LNCAP (cell line): ENCODE data around the gene ACTL7A.

ENCODE experiments used
- TF ChIP-seq, protein P1 (sequence below): fragments of 450-650 bp; IDR thresholded peaks from 2 replicates; pipeline ENCODE4 v1.5.1; 2017; ENCODE audit warnings: mild to moderate bottlenecking

The ACTL7A gene

DNA sequence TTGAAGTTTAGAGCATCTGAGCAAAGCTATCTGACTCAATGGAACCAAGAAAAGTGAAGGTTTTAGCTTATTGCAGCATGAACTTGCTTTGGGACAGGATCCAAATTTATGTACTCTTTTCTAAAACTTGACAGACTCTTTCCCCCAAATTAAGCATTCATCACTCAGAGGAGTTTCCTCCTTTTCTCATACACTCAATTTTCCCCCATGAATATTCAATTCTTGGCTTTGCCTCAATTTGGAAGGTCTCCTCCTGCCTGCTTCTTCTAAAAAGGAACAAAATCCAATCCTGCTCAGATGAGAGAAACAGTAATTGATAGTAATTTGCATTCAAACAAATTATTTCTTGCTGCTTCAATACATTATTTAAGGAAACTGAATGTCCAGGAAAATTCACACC, 5.0 kb downstream of the ACTL7A start:
- TF ChIP-seq, protein P1, sequence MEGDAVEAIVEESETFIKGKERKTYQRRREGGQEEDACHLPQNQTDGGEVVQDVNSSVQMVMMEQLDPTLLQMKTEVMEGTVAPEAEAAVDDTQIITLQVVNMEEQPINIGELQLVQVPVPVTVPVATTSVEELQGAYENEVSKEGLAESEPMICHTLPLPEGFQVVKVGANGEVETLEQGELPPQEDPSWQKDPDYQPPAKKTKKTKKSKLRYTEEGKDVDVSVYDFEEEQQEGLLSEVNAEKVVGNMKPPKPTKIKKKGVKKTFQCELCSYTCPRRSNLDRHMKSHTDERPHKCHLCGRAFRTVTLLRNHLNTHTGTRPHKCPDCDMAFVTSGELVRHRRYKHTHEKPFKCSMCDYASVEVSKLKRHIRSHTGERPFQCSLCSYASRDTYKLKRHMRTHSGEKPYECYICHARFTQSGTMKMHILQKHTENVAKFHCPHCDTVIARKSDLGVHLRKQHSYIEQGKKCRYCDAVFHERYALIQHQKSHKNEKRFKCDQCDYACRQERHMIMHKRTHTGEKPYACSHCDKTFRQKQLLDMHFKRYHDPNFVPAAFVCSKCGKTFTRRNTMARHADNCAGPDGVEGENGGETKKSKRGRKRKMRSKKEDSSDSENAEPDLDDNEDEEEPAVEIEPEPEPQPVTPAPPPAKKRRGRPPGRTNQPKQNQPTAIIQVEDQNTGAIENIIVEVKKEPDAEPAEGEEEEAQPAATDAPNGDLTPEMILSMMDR = no peak

DNA sequence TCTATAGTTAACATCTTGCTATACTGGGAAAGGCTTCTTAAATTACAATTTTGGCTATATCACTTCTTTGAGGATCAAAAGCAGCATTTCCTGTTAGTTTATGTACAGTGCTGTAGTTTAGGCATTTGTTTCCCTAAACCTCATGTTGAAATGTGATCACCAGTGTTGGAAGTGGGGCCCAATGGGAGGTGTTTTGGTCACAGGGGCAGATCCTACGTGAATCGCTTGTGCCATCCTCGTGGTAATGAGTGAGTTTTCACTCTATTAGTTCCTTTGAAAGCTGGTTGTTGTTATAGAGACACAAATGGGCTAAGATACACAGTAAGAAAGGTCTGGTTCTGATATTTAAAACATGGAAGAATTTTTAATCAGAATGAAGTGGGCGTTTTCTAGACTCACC, 5.8 kb downstream of the ACTL7A start:
- TF ChIP-seq, protein P1 = no peak

DNA sequence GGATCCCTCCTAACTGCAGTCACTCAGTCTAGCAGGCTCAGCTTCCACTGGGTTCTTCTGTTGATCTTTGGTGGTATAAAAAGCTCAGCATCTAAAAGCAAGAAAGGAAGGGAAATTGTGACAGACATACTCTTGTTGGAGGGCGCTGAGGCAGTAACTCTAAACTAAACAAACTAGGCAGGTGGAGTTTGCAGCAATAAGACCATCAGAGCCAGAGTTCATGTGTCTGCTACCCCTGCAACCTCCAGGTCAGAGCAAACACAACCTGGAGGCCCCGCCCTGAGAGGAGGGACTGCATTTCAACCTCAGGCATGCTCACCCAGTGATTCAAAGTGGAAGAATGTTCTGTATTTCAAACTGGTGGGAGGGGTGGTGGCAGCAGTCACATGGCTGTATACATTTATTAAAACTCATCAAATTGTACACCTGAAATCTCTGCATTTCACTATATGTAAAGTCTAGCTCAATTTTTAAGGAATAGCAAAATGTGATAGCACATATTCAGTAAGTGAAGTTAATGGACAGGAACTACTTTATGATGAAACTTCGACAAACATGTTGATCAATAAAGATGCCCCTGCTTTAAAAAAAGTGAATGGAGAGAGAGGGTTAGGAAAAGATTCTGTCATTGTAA, 7.1 kb downstream of the ACTL7A start:
- TF ChIP-seq, protein P1 = no peak

DNA sequence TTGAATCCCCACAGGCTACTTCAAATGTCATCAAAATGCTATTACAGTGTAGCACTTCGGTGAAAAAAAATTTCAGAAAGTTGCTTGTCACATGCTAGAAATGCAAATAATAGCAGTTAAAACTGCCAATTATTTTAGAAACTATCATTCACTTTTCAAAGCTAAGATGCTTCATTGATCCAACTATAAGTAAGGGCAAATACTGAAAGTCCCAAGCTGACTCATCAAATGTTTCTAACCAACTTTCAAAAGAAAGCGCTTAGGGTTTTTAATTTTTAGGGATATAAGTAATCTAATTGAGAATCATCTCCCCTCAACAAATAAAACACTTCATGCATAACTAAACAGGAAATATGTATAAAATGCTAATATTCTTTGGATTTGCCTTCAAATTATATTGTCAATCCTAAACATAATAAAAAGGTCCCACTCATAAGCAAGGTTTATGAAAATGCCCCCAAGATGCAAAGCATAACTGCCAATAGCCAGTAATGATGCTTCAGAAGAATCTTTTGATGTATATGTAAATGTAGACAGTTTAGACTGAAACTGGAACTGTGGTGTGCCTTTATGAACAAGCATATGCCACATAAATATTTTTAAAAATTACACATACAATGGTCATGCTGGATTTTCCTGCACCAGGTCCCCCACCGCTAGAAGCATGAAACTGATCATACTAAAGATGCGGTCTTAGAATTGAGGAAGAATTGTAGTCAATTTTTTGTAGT, 12.2 kb downstream of the ACTL7A start:
- TF ChIP-seq, protein P1 = no peak

DNA sequence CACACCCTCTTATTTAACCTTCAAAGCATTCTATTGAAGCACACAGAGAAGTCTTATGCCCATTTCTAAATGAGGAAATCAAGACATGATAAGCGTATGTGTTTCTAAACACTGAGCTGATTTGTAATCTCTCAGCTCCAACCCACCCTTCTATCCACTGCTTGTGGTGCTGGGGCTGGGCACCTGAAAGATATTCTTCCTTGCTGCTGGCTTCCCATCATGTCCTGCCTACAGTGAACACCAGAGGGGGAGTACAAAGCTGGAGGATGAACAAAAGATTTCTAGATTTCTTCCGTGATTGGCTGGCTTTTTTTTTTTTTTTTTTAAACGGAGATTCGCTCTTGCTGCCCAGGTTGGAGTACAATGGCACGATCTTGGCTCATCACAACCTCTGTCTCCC, 14.4 kb downstream of the ACTL7A start:
- TF ChIP-seq, protein P1 = no peak

DNA sequence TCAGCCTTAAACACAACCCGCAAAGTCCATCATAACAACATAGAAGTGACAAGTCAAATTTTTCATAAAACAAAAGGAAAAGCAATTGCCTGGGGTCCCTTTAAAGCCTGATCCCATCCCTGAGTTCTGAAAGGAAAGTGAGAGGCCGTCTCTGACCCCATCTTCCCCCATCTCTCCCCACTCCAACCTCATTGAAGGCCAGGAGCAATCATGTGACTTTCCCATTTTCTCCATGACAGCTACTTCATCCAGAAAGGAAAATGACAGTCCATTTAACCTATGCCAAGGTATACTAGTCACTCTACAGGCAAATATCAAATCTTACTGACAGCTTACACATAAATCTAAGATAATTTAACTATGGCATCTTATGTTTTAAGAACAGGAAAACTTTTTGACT, 15.5 kb downstream of the ACTL7A start:
- TF ChIP-seq, protein P1 = no peak

DNA sequence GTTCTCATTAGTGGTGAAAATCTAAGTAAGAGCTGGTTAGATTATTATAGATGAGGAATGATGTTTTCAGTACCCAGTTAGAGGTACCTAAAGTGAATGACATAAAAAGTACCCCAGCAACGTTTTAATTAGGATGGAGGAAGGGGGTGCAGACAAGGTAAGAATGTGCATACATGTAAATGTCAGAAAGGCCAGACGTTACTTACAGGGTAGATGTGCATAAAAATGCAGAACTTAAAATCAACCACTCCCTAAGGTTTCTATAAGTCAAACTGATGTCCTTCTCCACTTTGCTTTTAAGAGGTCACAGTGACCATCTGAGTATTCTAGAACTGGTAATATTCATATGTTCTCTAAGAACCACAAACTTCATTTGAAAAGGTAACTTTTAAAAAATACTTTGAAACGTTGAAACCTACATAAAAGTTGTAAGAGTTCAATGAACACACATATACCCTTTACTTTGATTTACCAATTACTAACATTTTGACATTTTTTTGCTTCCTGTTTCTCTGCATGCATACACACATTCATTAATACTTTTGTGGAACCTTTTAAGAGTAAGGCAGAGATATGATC, 18.8 kb downstream of the ACTL7A start:
- TF ChIP-seq, protein P1 = no peak
